GM12872 (cell line): ENCODE results near the gene RBM20.

Source experiments
- CTCF ChIP-seq: IDR thresholded peaks from 3 replicates; pipeline ENCODE4 v1.5.1; 2011; ENCODE audit warnings: low read depth, mild to moderate bottlenecking, low read length, moderate library complexity; ENCODE audit not compliant: insufficient read depth

Gene RBM20

GRCh38 chr10:110764793-110765512 is 120.8 kb downstream of the RBM20 start:
- no peak for TF ChIP-seq CTCF

DNA sequence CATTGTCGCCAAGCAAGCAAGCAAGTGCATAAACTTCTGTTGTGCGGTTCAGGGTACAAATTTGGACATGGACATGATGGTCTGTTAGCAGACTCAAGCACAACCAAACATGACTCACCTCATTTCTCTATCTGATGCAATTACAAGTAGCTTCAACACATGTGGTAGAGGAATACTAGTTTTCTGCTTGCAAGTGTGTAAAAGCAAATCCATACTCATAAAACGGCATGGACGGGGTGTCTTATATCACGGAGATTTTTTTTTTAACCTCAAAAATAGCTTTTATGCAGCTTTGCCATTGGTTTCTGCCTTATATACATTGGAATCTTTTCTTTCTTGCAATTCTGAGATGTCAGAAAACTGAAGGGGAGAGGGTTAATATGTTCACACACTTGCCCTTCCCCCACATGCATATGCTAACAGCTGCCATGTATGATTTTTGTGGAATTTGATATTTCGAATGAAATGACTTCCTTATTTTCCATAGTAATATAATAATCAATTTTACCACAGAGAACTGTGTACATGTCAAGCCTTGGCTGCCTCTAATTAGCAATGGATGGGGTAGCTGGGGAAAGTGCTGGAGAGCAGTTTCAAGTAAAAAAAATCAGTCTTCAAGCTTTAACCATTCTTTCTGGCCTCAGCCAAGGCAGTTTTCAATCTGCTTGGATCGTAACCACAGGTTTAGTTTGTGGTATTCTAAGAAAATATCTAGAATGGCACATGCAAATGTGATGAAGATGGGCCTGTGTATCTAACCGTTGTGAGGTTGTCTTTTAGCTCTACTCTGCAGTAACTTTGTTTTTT is 121.6 kb downstream of the RBM20 start:
- no peak for TF ChIP-seq CTCF

- no peak for TF ChIP-seq CTCF
Measured at GRCh38 chr10:110770243-110770642, 126.1 kb downstream of the RBM20 start.

DNA sequence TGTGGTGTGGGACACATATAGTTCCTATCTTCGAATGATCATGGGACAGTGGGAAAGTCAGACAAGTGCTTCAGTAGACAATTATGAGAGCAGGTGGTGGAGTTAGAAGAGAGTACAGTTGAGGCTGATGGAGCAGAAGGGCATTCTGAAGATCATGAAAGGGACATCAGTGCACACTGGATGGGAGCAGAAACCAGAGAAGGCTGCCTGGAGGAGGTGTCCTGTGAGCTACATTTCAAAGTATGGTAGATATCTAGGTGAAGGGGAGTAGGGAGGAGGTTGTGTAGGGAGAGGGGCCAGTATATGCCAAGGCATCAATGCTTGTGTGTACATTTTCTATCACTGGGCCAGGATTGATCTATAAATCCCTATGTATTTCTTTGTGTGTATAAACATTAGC is 127.3 kb downstream of the RBM20 start:
- TF ChIP-seq CTCF: no peak

DNA sequence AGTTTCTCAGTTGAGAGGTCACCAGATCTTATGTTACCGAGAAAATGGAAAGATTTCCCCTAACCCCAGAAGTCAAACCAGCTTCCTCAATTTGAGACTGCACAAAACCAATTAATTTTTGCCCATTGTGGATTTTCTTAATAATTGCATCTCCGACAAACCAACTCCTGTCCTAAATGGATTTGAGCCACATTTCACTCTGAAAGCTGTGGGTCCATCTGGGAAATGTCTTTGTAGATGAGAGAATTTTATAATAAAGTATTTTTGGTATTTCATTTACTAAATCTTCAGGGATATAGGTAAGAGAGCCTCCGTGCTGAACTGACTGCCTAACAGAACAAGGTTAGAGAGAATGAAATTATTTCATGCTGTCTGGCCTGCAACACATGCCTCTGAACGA is 127.9 kb downstream of the RBM20 start:
- no peak for TF ChIP-seq CTCF

GRCh38 chr10:110772454-110773025 is 128.4 kb downstream of the RBM20 start:
- no peak for TF ChIP-seq CTCF

DNA sequence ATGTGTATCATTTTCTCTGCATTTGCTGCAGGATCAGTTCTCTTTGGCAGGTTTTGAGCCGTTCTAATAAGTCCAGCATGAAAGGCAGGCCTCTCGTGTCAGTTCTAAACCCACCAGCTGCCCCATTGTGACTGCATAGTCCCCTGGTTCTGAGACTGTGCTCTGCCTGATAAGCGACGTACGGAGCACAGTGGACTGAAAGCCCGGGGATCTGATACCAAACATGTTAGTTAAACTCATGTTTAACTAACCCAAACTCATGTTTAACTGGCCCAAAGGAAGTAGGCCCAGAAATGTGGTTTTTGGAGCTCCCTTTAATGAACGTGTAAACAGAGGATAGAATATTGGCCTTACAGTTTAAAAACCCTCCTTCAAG is 129.5 kb downstream of the RBM20 start:
- no peak for TF ChIP-seq CTCF
